PC-3 (cell line): ENCODE data around the gene IL17REL.

ENCODE experiments used
- EZH2 ChIP-seq: fragments of 300-600 bp; sonication (generic); IDR thresholded peaks from one replicate; pipeline ENCODE4 v1.6.1; 2017; ENCODE audit warnings: antibody characterized with exemption, mild to moderate bottlenecking, low read length; ENCODE audit not compliant: unreplicated experiment
- EZH2phosphoT487 ChIP-seq: fragments of 300-600 bp; sonication (generic); IDR thresholded peaks from 2 replicates; pipeline ENCODE4 v1.6.1; 2018; ENCODE audit warnings: mild to moderate bottlenecking, antibody characterized with exemption, low read length, borderline replicate concordance
- TF ChIP-seq, protein P1 (sequence below): fragments of 300-600 bp; sonication (generic); conservative IDR thresholded peaks from 2 replicates; pipeline ENCODE4 v1.5.1; 2017; ENCODE audit warnings: antibody characterized with exemption, low read depth, mild to moderate bottlenecking, low read length

DNA sequence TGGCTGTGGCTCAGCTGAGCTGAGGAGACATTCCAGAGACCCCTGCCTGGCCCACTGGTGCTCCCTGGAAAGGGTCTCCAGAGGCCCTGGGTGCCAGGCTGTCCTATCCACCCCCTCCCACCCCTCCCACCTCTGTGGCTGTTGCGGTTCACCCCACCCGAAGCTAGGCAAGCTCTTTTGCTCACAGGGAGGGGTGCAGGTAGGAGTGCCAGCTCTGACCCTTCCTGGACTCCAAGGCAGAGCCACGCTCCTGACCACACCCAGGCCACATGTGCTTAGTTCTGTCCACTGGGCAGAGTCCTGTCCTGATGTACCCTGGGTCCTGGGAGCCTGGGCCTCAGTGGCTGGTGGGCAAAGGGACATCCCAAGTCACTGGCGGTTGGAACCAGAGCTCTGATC is 16.4 kb downstream of the IL17REL start:
- TF ChIP-seq, protein P1, sequence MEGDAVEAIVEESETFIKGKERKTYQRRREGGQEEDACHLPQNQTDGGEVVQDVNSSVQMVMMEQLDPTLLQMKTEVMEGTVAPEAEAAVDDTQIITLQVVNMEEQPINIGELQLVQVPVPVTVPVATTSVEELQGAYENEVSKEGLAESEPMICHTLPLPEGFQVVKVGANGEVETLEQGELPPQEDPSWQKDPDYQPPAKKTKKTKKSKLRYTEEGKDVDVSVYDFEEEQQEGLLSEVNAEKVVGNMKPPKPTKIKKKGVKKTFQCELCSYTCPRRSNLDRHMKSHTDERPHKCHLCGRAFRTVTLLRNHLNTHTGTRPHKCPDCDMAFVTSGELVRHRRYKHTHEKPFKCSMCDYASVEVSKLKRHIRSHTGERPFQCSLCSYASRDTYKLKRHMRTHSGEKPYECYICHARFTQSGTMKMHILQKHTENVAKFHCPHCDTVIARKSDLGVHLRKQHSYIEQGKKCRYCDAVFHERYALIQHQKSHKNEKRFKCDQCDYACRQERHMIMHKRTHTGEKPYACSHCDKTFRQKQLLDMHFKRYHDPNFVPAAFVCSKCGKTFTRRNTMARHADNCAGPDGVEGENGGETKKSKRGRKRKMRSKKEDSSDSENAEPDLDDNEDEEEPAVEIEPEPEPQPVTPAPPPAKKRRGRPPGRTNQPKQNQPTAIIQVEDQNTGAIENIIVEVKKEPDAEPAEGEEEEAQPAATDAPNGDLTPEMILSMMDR: no peak
- TF ChIP-seq EZH2phosphoT487 (no peak), EZH2 (no peak)
